NCI-H510A treated with DMSO at 0.1 percent for 48 hours (cell line): ENCODE data around the gene ADRA1B.

Experiments used
- DNase-seq: peaks from one replicate; lab custom pipeline; 2025; lab: John Stamatoyannopoulos, UW

The ADRA1B gene

GRCh38 chr5:160018945-160019625 lies 102.8 kb downstream of the ADRA1B start:
- no peak for DNase-seq

- no peak for DNase-seq
These were observed 104.0 kb downstream of the ADRA1B start for GRCh38 chr5:160020266-160020770.

GRCh38 chr5:160020964-160021363 lies 104.7 kb downstream of the ADRA1B start:
- DNase-seq = no peak

GRCh38 chr5:160021831-160022446 lies 105.7 kb downstream of the ADRA1B start:
- DNase-seq = peak; percentile 38
